ENCODE results near the gene SP1. TPM values are rescaled to one million over a fixed set of nuclear protein-coding genes. Genes with fewer than 3 reads are reported as not detected.

The SP1 gene
- polyA plus RNA-seq, 1 donor from 2014 or later, result 7.3 TPM

DNA sequence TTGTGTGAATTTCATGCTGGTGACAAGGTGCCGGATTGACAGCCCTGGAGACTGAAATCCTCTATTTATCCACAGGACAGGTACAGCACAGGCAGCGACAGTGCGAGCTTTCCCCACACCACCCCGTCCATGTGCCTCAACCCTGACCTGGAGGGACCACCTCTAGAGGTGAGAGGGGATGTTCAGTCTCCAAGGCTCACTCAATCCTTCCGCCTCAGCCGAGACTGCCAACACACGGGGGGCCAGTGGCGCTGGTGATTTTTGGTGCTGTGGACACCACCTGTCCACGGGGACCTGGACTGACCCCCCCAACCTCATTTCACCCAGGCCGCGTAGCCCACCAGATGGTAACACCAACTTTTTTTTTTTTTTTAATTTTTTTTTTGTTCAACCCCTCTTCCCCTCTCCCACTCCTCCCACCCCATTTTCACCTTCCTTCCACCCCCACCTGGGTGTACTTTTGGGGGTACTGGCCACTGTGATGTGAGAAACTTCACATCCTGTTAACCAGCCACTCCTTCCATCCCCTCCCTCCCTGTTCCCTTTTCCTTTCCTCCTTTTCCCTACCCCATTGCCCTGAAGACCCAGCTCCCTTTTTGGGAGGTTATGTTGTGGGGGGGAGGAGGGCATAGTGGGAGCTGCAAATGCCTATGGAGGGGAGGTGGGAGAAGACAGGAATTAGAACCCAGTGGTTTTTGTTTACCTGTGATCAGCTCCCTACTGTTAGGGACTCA lies 84.9 kb downstream of the SP1 start:
- Histone ChIP-seq H3K27me3 (ENCODE audit: insufficient read depth, low read depth, low read length) (no peaks in the 10 kb centered on the region), H3K27ac (ENCODE audit: low read length) (no peak overlapping the region), H3K4me3 (ENCODE audit: low read length) (no peak overlapping the region), H2AFZ (ENCODE audit: low read depth, low read length) (no peak overlapping the region), H3K9ac (ENCODE audit: low read length) (no peak overlapping the region), H3K9me3 (ENCODE audit: low read length) (no peaks in the 10 kb centered on the region), H4K20me1 (ENCODE audit: insufficient read depth) (peaks cover 27% of the 10 kb centered on the region), H3K9me2 (ENCODE audit: insufficient read depth, low read length) (no peaks in the 10 kb centered on the region), H3F3A (ENCODE audit: insufficient read depth, low read length, poor library complexity, severe bottlenecking) (no peaks in the 10 kb centered on the region), H3K4me2 (ENCODE audit: low read length) (no peak overlapping the region), H3K36me3 (ENCODE audit: insufficient read depth, low read length) (peaks cover 19% of the 10 kb centered on the region), H3K79me2 (replicated peaks; ENCODE audit: insufficient read depth, low read length) (peaks cover 33% of the 10 kb centered on the region)
- no peak for TF ChIP-seq EZH2 (IDR thresholded peaks at IDR 0.05; ENCODE audit: borderline replicate concordance, insufficient read depth, low read length, poor library complexity, severe bottlenecking)
- TF ChIP-seq, protein P1, sequence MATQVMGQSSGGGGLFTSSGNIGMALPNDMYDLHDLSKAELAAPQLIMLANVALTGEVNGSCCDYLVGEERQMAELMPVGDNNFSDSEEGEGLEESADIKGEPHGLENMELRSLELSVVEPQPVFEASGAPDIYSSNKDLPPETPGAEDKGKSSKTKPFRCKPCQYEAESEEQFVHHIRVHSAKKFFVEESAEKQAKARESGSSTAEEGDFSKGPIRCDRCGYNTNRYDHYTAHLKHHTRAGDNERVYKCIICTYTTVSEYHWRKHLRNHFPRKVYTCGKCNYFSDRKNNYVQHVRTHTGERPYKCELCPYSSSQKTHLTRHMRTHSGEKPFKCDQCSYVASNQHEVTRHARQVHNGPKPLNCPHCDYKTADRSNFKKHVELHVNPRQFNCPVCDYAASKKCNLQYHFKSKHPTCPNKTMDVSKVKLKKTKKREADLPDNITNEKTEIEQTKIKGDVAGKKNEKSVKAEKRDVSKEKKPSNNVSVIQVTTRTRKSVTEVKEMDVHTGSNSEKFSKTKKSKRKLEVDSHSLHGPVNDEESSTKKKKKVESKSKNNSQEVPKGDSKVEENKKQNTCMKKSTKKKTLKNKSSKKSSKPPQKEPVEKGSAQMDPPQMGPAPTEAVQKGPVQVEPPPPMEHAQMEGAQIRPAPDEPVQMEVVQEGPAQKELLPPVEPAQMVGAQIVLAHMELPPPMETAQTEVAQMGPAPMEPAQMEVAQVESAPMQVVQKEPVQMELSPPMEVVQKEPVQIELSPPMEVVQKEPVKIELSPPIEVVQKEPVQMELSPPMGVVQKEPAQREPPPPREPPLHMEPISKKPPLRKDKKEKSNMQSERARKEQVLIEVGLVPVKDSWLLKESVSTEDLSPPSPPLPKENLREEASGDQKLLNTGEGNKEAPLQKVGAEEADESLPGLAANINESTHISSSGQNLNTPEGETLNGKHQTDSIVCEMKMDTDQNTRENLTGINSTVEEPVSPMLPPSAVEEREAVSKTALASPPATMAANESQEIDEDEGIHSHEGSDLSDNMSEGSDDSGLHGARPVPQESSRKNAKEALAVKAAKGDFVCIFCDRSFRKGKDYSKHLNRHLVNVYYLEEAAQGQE (IDR thresholded peaks at IDR 0.05; ENCODE audit: borderline replicate concordance), result no peak
- no peak for TF ChIP-seq RAD21 (conservative IDR thresholded peaks at IDR 0.05)
- TF ChIP-seq, protein P2, sequence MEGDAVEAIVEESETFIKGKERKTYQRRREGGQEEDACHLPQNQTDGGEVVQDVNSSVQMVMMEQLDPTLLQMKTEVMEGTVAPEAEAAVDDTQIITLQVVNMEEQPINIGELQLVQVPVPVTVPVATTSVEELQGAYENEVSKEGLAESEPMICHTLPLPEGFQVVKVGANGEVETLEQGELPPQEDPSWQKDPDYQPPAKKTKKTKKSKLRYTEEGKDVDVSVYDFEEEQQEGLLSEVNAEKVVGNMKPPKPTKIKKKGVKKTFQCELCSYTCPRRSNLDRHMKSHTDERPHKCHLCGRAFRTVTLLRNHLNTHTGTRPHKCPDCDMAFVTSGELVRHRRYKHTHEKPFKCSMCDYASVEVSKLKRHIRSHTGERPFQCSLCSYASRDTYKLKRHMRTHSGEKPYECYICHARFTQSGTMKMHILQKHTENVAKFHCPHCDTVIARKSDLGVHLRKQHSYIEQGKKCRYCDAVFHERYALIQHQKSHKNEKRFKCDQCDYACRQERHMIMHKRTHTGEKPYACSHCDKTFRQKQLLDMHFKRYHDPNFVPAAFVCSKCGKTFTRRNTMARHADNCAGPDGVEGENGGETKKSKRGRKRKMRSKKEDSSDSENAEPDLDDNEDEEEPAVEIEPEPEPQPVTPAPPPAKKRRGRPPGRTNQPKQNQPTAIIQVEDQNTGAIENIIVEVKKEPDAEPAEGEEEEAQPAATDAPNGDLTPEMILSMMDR (IDR thresholded peaks at IDR 0.05; ENCODE audit: poor library complexity, severe bottlenecking), result no peak
- no peak for TF ChIP-seq SMC3 (conservative IDR thresholded peaks at IDR 0.05; ENCODE audit: poor library complexity)
- TF ChIP-seq MXI1 (conservative IDR thresholded peaks at IDR 0.05; ENCODE audit: poor library complexity, severe bottlenecking), result no peak
- TF ChIP-seq EP300 (conservative IDR thresholded peaks at IDR 0.05; ENCODE audit: poor library complexity, severe bottlenecking), result no peak
- no peak for TF ChIP-seq TAF1 (IDR thresholded peaks at IDR 0.05; ENCODE audit: low read depth)
- TF ChIP-seq POLR2AphosphoS5 (IDR thresholded peaks at IDR 0.05), result no peak

DNA sequence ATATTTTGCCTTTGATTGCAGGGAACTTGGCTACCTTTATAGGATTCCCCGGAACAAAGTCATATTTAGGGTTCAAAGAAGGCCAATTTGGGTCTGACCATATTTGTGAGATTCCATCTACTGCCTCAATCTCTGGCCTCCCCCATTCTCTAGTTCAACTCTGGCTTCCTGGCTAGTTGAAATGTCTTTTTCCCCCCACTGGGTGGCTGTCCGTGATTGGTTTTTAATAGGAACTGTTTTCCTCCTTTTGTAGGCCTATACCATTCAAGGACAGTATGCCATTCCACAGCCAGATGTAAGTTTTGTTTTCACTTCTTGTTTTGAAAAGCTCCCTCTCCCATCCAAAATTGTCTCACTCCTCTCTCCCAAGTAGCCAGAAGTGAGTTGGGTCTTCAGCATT lies 85.7 kb downstream of the SP1 start:
- no peaks in the 10 kb centered on the region for H3K9me3 ChIP-seq (ENCODE audit: low read length)
- H3K9me2 ChIP-seq (ENCODE audit: insufficient read depth, low read length), result no peaks in the 10 kb centered on the region
- no peak overlapping the region for H3K4me2 ChIP-seq (ENCODE audit: low read length)
- peaks cover 19% of the 10 kb centered on the region for H3K36me3 ChIP-seq (ENCODE audit: insufficient read depth, low read length)
- H3K4me3 ChIP-seq (ENCODE audit: low read length), result no peak overlapping the region
- no peak overlapping the region for H3K9ac ChIP-seq (ENCODE audit: low read length)
- no peak overlapping the region for H2AFZ ChIP-seq (ENCODE audit: low read depth, low read length)
- H3K27ac ChIP-seq (ENCODE audit: low read length), result no peak overlapping the region
- peaks cover 30% of the 10 kb centered on the region for H3K79me2 ChIP-seq (replicated peaks; ENCODE audit: insufficient read depth, low read length)
- H4K20me1 ChIP-seq (ENCODE audit: insufficient read depth), result peaks cover 26% of the 10 kb centered on the region
- H3K27me3 ChIP-seq (ENCODE audit: insufficient read depth, low read depth, low read length), result no peaks in the 10 kb centered on the region
- no peak for TF ChIP-seq TAF1 (IDR thresholded peaks at IDR 0.05; ENCODE audit: low read depth)
- TF ChIP-seq RAD21 (conservative IDR thresholded peaks at IDR 0.05), result no peak
- H3F3A ChIP-seq (ENCODE audit: insufficient read depth, low read length, poor library complexity, severe bottlenecking), result no peaks in the 10 kb centered on the region

Other genes starting within 250 kb of the SP1 start
- 24.3 and 25.9 TPM in 2 replicates for gene ZNF740, start 199.5 kb upstream of the SP1 start, polyA plus RNA-seq
- gene CSAD, start 199.3 kb upstream of the SP1 start, polyA plus RNA-seq, result 41.9 and 51.6 TPM in 2 replicates
- 0.26 TPM in 1 of 2 replicates, not detected in the other for gene ITGB7, start 172.9 kb upstream of the SP1 start, polyA plus RNA-seq
- gene RARG, start 148.0 kb upstream of the SP1 start, polyA plus RNA-seq, result 0.61 and 1.0 TPM in 2 replicates
- gene ESPL1, start 111.9 kb upstream of the SP1 start, polyA plus RNA-seq, result 0.33 and 4.5 TPM in 2 replicates
- 1,371 and 1,383 TPM in 2 replicates for gene PFDN5, start 84.6 kb upstream of the SP1 start, polyA plus RNA-seq
- gene MYG1, start 80.5 kb upstream of the SP1 start, polyA plus RNA-seq, result 70.5 and 84.1 TPM in 2 replicates
- 138 and 153 TPM in 2 replicates for gene AAAS, start 58.6 kb upstream of the SP1 start, polyA plus RNA-seq
- gene SP7, start 43.8 kb upstream of the SP1 start, polyA plus RNA-seq, result not detected in 2 replicates
- gene AMHR2, start 43.7 kb downstream of the SP1 start, polyA plus RNA-seq, result not detected in 2 replicates
- gene PRR13, start 61.6 kb downstream of the SP1 start, polyA plus RNA-seq, result 6.4 and 11.2 TPM in 2 replicates
- gene PCBP2, start 71.9 kb downstream of the SP1 start, polyA plus RNA-seq, result 242 and 261 TPM in 2 replicates
- 82.0 and 87.0 TPM in 2 replicates for gene MAP3K12, start 119.3 kb downstream of the SP1 start, polyA plus RNA-seq
- gene TARBP2, start 121.1 kb downstream of the SP1 start, polyA plus RNA-seq, result 135 and 162 TPM in 2 replicates
- gene NPFF, start 127.3 kb downstream of the SP1 start, polyA plus RNA-seq, result not detected in 2 replicates
- 1.9 and 6.3 TPM in 2 replicates for gene ATF7, start 246.2 kb downstream of the SP1 start, polyA plus RNA-seq

Measured in neural cell (in vitro differentiated cells).